Natural killer cell (primary cell): ENCODE data around the gene FZR1. TPM values are rescaled to one million over a fixed set of nuclear protein-coding genes. Genes with fewer than 3 reads are reported as not detected.

Experiments used
- ATAC-seq, 3 donors: fragments of 150-1000 bp in 2 of 3; fragments of 200-7000 bp in 1 of 3; cut with Tn5 transposase; 1 replicate in 1 of 3; 2 replicates in 2 of 3; pipeline ENCODE4 v1.10.0; 2021; ENCODE audit warnings: mild to moderate bottlenecking in 2 of 3, moderate library complexity in 2 of 3
- DNase-seq, 2 donors: peaks; one replicate each; pipeline versions ENCODE4 v3.0.0 to v3.0.0-alpha.2; 2013 to 2021; ENCODE audit warnings: mixed read lengths in 1 of 2
- H3K27ac ChIP-seq: one replicate; pipeline ENCODE4 v1.5.1; 2013; ENCODE audit warnings: mild to moderate bottlenecking, low read length
- H3K27me3 ChIP-seq: one replicate; pipeline ENCODE4 v1.6.1; 2013; ENCODE audit warnings: low read length; ENCODE audit not compliant: control insufficient read depth, insufficient read depth
- H3K36me3 ChIP-seq: one replicate; pipeline ENCODE4 v1.6.1; 2013; ENCODE audit warnings: low read length; ENCODE audit not compliant: control insufficient read depth, insufficient read depth
- H3K4me1 ChIP-seq: one replicate; pipeline ENCODE4 v1.6.1; 2013; ENCODE audit warnings: low read length; ENCODE audit not compliant: control insufficient read depth, insufficient read depth
- H3K4me3 ChIP-seq: one replicate; pipeline ENCODE4 v1.5.1; 2013; ENCODE audit warnings: low read length
- H3K9me3 ChIP-seq: one replicate; pipeline ENCODE4 v1.6.1; 2013; ENCODE audit warnings: low read length; ENCODE audit not compliant: control insufficient read depth, insufficient read depth
- H3K27ac Mint-ChIP-seq, 2 donors: one replicate each; pipeline ENCODE4 v1.8.0; 2022; ENCODE audit warnings: mild to moderate bottlenecking in 2 of 2, mixed read lengths in 2 of 2, moderate library complexity in 1 of 2
- H3K27me3 Mint-ChIP-seq, 2 donors: one replicate each; pipeline ENCODE4 v1.8.0; 2022; ENCODE audit warnings: low read depth in 2 of 2, mixed read lengths in 2 of 2
- H3K36me3 Mint-ChIP-seq: one replicate; pipeline ENCODE4 v1.8.0; 2022; ENCODE audit warnings: mixed read lengths
- H3K4me1 Mint-ChIP-seq, 2 donors: one replicate each; pipeline ENCODE4 v1.8.0; 2022; ENCODE audit warnings: mixed read lengths in 2 of 2
- H3K4me3 Mint-ChIP-seq: one replicate; pipeline ENCODE4 v1.8.0; 2022; ENCODE audit warnings: mild to moderate bottlenecking, moderate library complexity, mixed read lengths
- H3K9me3 Mint-ChIP-seq, 2 donors: one replicate each; pipeline ENCODE4 v1.8.0; 2022; ENCODE audit warnings: mixed read lengths in 2 of 2
- CTCF ChIP-seq: fragments of 200-600 bp; IDR thresholded peaks from one replicate; pipeline ENCODE4 v1.8.0; 2022; ENCODE audit warnings: antibody characterized with exemption
- WGBS: methylation state at CpG from one replicate; pipeline ENCODE4 v1.1.7; 2013; ENCODE audit warnings: missing lambda C conversion rate; ENCODE audit not compliant: insufficient coverage; 5-methylcytosine and 5-hydroxymethylcytosine counted together
- intact Hi-C: fragments of 100-400 bp; cut with micrococcal nuclease; formaldehyde crosslinking; loops from one replicate; pipeline ENCODE4 v1.14.2; 2022
- total RNA-seq, 4 donors: library from RNA; stranded (reverse); fragments of 120-200 nt in 1 of 4; gene quantifications; one replicate each; pipeline versions ENCODE4 v1.2.3 to v1.2.4, GENCODE V29; 2013 to 2022

The FZR1 gene
- total RNA-seq, 3 donors from 2014 or later (not counting 1 experiment from before 2014, with no cell fraction given): 89.1 to 98.3 (median 91.4) TPM

DNA sequence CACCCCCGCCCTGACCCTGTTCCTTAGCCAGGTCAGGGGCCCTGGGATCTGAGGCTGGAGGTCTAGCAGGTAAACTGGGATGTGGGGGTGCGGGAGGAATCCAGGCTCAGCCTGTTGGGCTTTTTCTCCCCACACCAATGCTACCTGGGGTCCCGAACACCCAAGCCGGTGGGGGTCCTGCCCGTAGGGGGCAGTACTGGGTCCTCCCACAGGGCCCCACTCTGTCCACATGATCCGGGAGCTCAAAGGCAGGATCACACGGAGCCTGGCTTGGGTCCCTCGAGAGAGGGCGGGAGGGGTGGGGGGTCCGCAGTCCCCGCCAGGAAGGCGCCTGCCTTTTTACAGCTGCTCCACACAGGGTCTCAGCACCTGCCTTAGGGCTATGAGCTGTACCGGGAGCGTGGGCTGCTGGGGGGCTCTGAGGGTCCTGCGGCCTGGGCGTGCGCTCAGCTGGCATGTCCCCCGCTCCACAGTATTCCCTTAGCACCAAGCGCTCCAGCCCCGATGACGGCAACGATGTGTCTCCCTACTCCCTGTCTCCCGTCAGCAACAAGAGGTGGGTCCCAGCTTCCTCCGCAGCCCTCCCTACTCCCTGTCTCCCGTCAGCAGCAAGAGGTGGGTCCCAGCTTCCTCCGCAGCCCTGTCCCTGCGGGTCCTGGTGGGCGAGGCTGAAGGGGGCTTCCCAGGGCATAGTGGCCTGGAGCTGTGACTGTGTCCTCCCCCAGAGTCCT, 20.6 kb downstream of the FZR1 start:
- no peak overlapping the region for H3K27ac Mint-ChIP-seq
- no peaks in the 10 kb centered on the region for H3K36me3 Mint-ChIP-seq
- no peaks in the 10 kb centered on the region for H3K27me3 ChIP-seq
- no peak overlapping the region for H3K4me3 Mint-ChIP-seq
- 97% methylated on average over 28 of the region's 28 CpGs for WGBS
- peaks cover 56% of the 10 kb centered on the region for H3K36me3 ChIP-seq
- no peaks in the 10 kb centered on the region for H3K4me1 ChIP-seq
- DNase-seq (no peak), ATAC-seq (no peak)
- no peaks in the 10 kb centered on the region for H3K9me3 ChIP-seq
- peaks cover 5 to 8% of the 10 kb centered on the region in 2 donors for H3K4me1 Mint-ChIP-seq
- intact Hi-C loops: no loop called here
- no peaks in the 10 kb centered on the region for H3K9me3 Mint-ChIP-seq
- H3K27ac ChIP-seq: no peak overlapping the region
- no peak for TF ChIP-seq CTCF
- H3K4me3 ChIP-seq: no peak overlapping the region
- H3K27me3 Mint-ChIP-seq: no peaks in the 10 kb centered on the region

DNA sequence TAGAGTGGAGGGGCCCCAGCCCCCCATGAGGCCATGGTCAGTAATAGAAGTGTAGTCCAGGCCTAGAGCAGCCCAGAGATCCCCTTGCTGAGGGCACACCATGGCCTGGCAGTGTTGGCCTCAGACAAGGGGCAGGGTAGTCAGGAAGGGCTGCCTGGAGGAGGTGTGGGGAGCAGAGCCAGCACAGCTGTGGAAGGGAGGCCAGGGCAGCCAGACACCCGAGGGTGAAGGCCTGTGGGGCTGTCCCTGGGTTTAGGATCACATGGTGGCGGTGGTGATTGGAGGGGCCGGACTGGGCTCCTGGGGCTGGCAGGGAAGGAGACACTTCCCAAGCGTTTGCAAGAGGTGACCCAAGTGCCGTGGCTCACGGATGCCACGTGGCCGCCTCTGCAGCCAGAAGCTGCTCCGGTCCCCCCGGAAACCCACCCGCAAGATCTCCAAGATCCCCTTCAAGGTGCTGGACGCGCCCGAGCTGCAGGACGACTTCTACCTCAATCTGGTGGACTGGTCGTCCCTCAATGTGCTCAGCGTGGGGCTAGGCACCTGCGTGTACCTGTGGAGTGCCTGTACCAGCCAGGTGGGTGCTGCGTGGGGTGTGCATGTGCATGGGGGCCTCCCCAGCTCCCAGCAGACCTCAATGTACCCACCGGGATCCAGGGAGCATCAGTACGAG, 21.3 kb downstream of the FZR1 start:
- Mint-ChIP-seq H3K27me3 (no peaks in the 10 kb centered on the region), H3K4me3 (no peak overlapping the region), H3K4me1 (peaks cover under 1 to 4% of the 10 kb centered on the region in 2 donors), H3K9me3 (no peaks in the 10 kb centered on the region), H3K27ac (no peak overlapping the region), H3K36me3 (no peaks in the 10 kb centered on the region)
- Histone ChIP-seq H3K36me3 (peaks cover 59% of the 10 kb centered on the region), H3K9me3 (no peaks in the 10 kb centered on the region), H3K4me1 (no peaks in the 10 kb centered on the region), H3K27ac (no peak overlapping the region), H3K4me3 (no peak overlapping the region), H3K27me3 (no peaks in the 10 kb centered on the region)
- ATAC-seq: no peak
- TF ChIP-seq CTCF: no peak
- DNase-seq: no peak
- intact Hi-C loops: no loop called here
- 96% methylated on average over 21 of the region's 21 CpGs for whole genome bisulfite sequencing

GRCh38 chr19:3528080-3528479, 22.0 kb downstream of the FZR1 start:
- Histone ChIP-seq H3K27me3 (no peaks in the 10 kb centered on the region), H3K36me3 (peaks cover 61% of the 10 kb centered on the region), H3K27ac (no peak overlapping the region), H3K4me3 (no peak overlapping the region), H3K4me1 (no peaks in the 10 kb centered on the region), H3K9me3 (no peaks in the 10 kb centered on the region)
- peaks cover 0 to 4% of the 10 kb centered on the region in 2 donors for H3K4me1 Mint-ChIP-seq
- no peaks in the 10 kb centered on the region for H3K36me3 Mint-ChIP-seq
- ATAC-seq (no peak), DNase-seq (no peak)
- H3K27ac Mint-ChIP-seq: no peak overlapping the region
- H3K27me3 Mint-ChIP-seq: no peaks in the 10 kb centered on the region
- no peak for TF ChIP-seq CTCF
- WGBS: 99% methylated on average over 14 of the region's 14 CpGs
- intact Hi-C loops: no loop called here
- no peak overlapping the region for H3K4me3 Mint-ChIP-seq
- no peaks in the 10 kb centered on the region for H3K9me3 Mint-ChIP-seq
